ENCODE data around the gene PTGIS.

The PTGIS gene

GRCh38 chr20:49460916-49461315 is 107.0 kb downstream of the PTGIS start:
- DNase-seq: no peak

DNA sequence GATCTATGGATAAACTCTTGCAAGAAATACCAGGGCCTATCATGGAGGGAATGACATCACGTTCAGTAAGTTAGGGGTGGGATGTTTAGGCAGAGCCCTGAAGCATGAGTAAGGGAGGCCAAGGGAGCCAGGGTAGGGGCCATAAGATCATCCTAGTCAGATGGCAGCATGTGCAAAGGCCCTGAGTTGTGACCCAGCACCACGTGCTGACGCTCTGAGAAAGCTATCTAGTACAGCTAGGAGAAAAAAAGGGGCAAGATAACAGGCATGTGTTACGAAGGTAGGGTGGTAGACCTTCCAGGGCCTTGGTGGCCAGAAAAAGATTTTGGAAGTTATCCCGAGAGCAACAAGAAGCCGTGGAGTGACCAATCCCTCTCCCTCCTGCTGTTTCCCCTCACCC is 107.8 kb downstream of the PTGIS start:
- no peak for DNase-seq

DNA sequence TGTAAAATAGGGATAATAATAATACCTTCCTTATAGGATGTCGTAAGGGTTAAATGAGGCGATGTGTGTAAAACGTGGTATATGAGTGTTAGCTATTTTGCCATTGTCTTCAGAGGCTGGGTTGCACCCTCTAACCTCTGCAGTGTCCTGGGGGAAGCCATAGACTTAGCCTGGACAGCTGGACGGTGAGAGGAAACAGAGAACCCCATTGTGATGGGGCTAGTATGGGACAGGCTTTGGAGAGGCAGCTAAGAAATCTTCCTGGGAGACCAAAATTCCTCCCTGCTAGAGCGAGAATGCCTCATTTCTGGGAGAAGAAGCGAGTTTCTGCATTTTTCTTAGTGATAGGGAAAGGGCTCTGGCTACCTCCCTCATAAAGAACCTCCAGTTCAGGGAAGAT is 108.3 kb downstream of the PTGIS start:
- DNase-seq: no peak

DNA sequence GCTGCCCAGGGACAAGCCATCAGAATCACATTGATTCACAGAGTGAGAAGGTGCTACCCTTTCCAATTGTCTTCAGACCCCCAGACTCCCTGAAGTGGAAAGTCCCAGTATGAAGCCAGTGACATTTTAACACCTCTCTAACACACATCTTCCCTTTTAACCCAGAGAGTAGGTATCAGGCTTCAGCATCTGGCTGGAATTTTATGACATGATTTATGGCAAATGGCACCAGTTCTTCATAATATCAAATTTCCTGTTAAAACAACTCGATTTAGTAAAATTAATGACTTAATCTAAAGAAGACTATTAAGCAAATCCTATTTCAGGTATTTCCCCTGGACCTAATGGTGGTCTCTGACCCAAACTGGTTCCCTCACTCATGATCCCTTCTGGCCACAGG is 110.5 kb downstream of the PTGIS start:
- DNase-seq: no peak

DNA sequence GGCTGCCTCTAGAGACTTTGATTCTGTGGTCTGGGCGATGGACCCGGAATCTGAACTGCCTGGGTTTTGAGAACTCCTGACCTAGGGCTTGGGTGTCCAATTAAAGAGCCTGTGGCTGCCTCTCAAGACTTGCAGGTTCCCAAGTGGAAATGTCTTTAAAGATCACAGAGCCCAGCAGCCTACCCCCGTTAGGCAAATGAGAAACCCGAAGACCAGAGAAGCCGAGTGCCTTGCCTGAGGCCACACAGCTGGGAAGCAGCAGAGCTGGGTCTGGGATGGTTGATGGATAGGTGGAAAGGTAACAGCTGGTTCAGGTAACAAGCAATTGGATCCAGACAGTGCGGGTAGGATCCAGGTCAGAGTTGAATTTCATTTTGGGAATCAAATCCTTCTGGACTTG is 111.3 kb downstream of the PTGIS start:
- no peak for DNase-seq

GRCh38 chr20:49455691-49456090 is 112.2 kb downstream of the PTGIS start:
- no peak for DNase-seq

Data from stimulated activated naive CD4-positive, alpha-beta T cell treated with Interleukin-2 at 50 U/mL for 16 hours (primary cell).